Neural progenitor cell (in vitro differentiated cells): ENCODE results near the gene EEF1AKMT3. TPM values are rescaled to one million over a fixed set of nuclear protein-coding genes. Genes with fewer than 3 reads are reported as not detected.
A peak's percentile ranks its signal among the peaks of the same experiment; 100 is the strongest.

Source experiments
- DNase-seq: peaks from one replicate; pipeline ENCODE4 v3.0.0-alpha.2; 2016; ENCODE audit warnings: low spot score
- H2AFZ ChIP-seq: fragments of 200-600 bp; sonication (generic); replicated peaks from 2 replicates; pipeline ENCODE4 v1.6.1; 2016; ENCODE audit warnings: antibody characterized with exemption
- H3F3A ChIP-seq: fragments of 200-600 bp; sonication (generic); 2 replicates; pipeline ENCODE4 v1.6.1; 2016; ENCODE audit warnings: antibody characterized with exemption, low read depth
- H3K27ac ChIP-seq: fragments of 200-600 bp; sonication (generic); 2 replicates; pipeline ENCODE4 v1.5.1; 2016; ENCODE audit warnings: mild to moderate bottlenecking
- H3K27me3 ChIP-seq: fragments of 200-600 bp; sonication (generic); 2 replicates; pipeline ENCODE4 v1.6.1; 2016; ENCODE audit warnings: mild to moderate bottlenecking, moderate library complexity
- H3K36me3 ChIP-seq: fragments of 200-600 bp; sonication (generic); 2 replicates; pipeline ENCODE4 v1.5.1; 2016
- H3K4me1 ChIP-seq: fragments of 200-600 bp; sonication (generic); 2 replicates; pipeline ENCODE4 v1.6.1; 2016; ENCODE audit warnings: mixed run types
- H3K4me2 ChIP-seq: fragments of 200-600 bp; sonication (generic); 2 replicates; pipeline ENCODE4 v1.6.1; 2016
- H3K4me3 ChIP-seq: fragments of 200-600 bp; sonication (generic); 2 replicates; pipeline ENCODE4 v1.5.1; 2016
- H3K79me2 ChIP-seq: fragments of 200-600 bp; sonication (generic); 2 replicates; pipeline ENCODE4 v1.6.1; 2016; ENCODE audit warnings: low read depth
- H3K9ac ChIP-seq: fragments of 200-600 bp; sonication (generic); 2 replicates; pipeline ENCODE4 v1.6.1; 2016
- H3K9me3 ChIP-seq: fragments of 200-600 bp; sonication (generic); 2 replicates; pipeline ENCODE4 v1.5.1; 2016; ENCODE audit warnings: low read depth
- H4K20me1 ChIP-seq: fragments of 200-600 bp; sonication (generic); 2 replicates; pipeline ENCODE4 v1.6.1; 2016; ENCODE audit warnings: low read depth
- H3K27ac Mint-ChIP-seq: 3 replicates; pipeline ENCODE4 v1.8.0; 2021; ENCODE audit warnings: mixed read lengths
- H3K27me3 Mint-ChIP-seq: 2 replicates; pipeline ENCODE4 v1.8.0; 2022; ENCODE audit warnings: low read depth, mild to moderate bottlenecking, inconsistent platforms, moderate library complexity, mixed read lengths; ENCODE audit not compliant: insufficient read depth
- H3K36me3 Mint-ChIP-seq: 3 replicates; pipeline ENCODE4 v1.8.0; 2021; ENCODE audit warnings: mixed read lengths
- H3K4me1 Mint-ChIP-seq: 3 replicates; pipeline ENCODE4 v1.8.0; 2021; ENCODE audit warnings: mixed read lengths
- H3K4me3 Mint-ChIP-seq: 3 replicates; pipeline ENCODE4 v1.8.0; 2021; ENCODE audit warnings: mild to moderate bottlenecking, moderate library complexity, mixed read lengths
- H3K9me3 Mint-ChIP-seq: 3 replicates; pipeline ENCODE4 v1.8.0; 2020; ENCODE audit warnings: mixed read lengths
- CTCF ChIP-seq: fragments of 200-600 bp; sonication (generic); IDR thresholded peaks from 2 replicates; pipeline ENCODE4 v1.5.1; 2017; ENCODE audit warnings: antibody characterized with exemption, mild to moderate bottlenecking
- EZH2 ChIP-seq: fragments of 200-600 bp; sonication (generic); IDR thresholded peaks from 2 replicates; pipeline ENCODE4 v1.6.1; 2017; ENCODE audit warnings: antibody characterized with exemption, mild to moderate bottlenecking, moderate library complexity
- EZH2phosphoT487 ChIP-seq: fragments of 200-600 bp; sonication (generic); IDR thresholded peaks from 2 replicates; pipeline ENCODE4 v1.6.1; 2017; ENCODE audit warnings: antibody characterized with exemption
- total RNA-seq: library from RNA; depleted of rRNA; stranded (reverse); fragments of >200 nt; gene quantifications from 2 replicates; pipeline ENCODE4 v1.2.3, GENCODE V29; 2015; ENCODE audit warnings: low replicate concordance

The EEF1AKMT3 gene
- total RNA-seq = 2.1 and 4.8 TPM in 2 replicates

DNA sequence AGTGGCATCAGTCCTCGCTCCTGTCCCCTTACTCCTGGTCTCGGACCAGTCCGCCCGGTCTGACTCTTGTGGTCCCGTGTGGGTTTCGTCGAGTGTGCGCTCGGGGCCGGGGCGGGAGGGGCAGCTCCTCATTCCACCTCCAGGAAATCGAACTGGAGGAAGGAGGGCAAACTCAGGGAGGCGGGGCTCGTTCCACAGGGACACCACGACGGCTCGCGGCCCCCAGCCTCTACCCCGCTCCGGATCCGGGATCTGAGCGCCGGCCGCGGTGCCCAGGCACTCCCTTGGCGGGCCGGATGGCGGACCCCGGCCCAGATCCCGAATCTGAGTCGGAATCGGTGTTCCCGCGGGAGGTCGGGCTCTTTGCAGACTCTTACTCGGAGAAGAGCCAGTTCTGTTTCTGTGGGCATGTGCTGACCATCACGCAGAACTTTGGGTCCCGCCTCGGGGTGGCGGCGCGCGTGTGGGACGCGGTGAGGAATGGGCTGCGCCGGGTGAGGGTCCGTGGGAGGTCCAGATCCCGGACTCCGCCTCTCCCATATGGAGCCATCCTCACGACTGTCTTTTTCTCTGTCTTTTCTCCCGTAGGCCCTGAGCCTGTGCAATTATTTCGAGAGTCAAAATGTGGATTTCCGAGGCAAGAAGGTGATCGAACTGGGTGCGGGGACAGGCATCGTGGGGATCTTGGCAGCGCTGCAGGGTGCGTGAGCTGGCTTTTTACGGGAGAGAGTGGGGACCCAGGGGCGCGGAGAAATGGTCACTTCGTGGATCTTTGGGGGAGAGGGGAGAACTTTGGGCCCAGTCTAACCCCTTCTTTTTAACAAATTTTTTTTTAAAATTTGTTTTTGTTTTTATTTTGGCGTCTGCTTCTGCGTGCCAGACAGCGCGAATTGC, at the start of gene EEF1AKMT3:
EEF1AKMT3 (plus strand) TSS at position 186 of the 894 bp plus-strand sequence; CDS start at position 297, 111 bp downstream.
- Histone ChIP-seq H3K4me2 (peak within 1 kb of the TSS; percentile 95), H3K4me3 (peak within 1 kb of the TSS; percentile 72), H4K20me1 (no peaks in the 10 kb centered on the region), H3K27ac (peak within 1 kb of the TSS; percentile 92), H3F3A (peaks cover 16% of the 10 kb centered on the region), H3K27me3 (peaks cover 14% of the 10 kb centered on the region), H3K9me3 (no peaks in the 10 kb centered on the region), H3K4me1 (peaks cover 1% of the 10 kb centered on the region), H2AFZ (peak within 1 kb of the TSS; percentile 90), H3K36me3 (no peaks in the 10 kb centered on the region), H3K79me2 (peaks cover 8% of the 10 kb centered on the region), H3K9ac (peak within 1 kb of the TSS; percentile 77)
- Mint-ChIP-seq H3K9me3 (peaks cover 2% of the 10 kb centered on the region), H3K27ac (peak within 1 kb of the TSS; percentile 94), H3K4me1 (peaks cover 17% of the 10 kb centered on the region), H3K4me3 (peak within 1 kb of the TSS; percentile 95), H3K27me3 (peaks cover 2% of the 10 kb centered on the region), H3K36me3 (peaks cover 12% of the 10 kb centered on the region)
- TF ChIP-seq CTCF (no peak), EZH2phosphoT487 (peak; percentile 30)
- peak; percentile 71 for DNase-seq

GRCh38 chr12:57722716-57723629, 49.4 kb upstream of the EEF1AKMT3 start:
- H3F3A ChIP-seq = no peaks in the 10 kb centered on the region
- no peaks in the 10 kb centered on the region for H3K36me3 ChIP-seq
- peaks cover 26% of the 10 kb centered on the region for H3K27me3 Mint-ChIP-seq
- H3K36me3 Mint-ChIP-seq = peaks cover 8% of the 10 kb centered on the region
- no peak for DNase-seq
- no peak overlapping the region for H3K4me3 ChIP-seq
- H3K27ac Mint-ChIP-seq = no peak overlapping the region
- peaks cover 3% of the 10 kb centered on the region for H3K4me1 ChIP-seq
- no peak overlapping the region for H3K27ac ChIP-seq
- no peak overlapping the region for H2AFZ ChIP-seq
- peaks cover 5% of the 10 kb centered on the region for H3K9me3 Mint-ChIP-seq
- H3K79me2 ChIP-seq = no peaks in the 10 kb centered on the region
- TF ChIP-seq EZH2 (no peak), EZH2phosphoT487 (no peak), CTCF (no peak)
- no peak overlapping the region for H3K4me2 ChIP-seq
- H3K4me3 Mint-ChIP-seq = no peak overlapping the region
- H3K27me3 ChIP-seq = peaks cover 54% of the 10 kb centered on the region
- H3K4me1 Mint-ChIP-seq = peaks cover 12% of the 10 kb centered on the region
- H3K9me3 ChIP-seq = no peaks in the 10 kb centered on the region
- peaks cover 14% of the 10 kb centered on the region for H4K20me1 ChIP-seq
- H3K9ac ChIP-seq = no peak overlapping the region

DNA sequence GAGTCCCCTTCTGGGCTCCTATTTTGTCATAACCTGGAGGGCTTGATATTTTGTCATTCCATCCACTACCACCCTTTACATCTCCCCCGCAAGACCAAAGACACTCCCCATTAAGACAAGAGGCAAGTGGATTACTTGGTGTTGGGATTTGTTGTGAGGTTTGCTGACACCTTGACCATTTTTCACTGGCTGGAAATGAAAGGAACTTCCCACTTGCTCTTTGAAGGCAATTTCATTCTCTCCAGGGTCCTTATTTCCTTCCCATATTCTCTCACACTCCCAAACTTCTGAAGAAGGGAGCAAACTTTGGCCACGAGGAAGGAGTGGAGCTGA, 48.8 kb upstream of the EEF1AKMT3 start:
- no peak overlapping the region for H3K27ac ChIP-seq
- H3K27me3 Mint-ChIP-seq = peaks cover 30% of the 10 kb centered on the region
- no peaks in the 10 kb centered on the region for H3K79me2 ChIP-seq
- peaks cover 8% of the 10 kb centered on the region for H3K36me3 Mint-ChIP-seq
- H3K27ac Mint-ChIP-seq = no peak overlapping the region
- H3K4me3 ChIP-seq = no peak overlapping the region
- no peak for DNase-seq
- TF ChIP-seq EZH2phosphoT487 (no peak), EZH2 (no peak), CTCF (no peak)
- H4K20me1 ChIP-seq = peaks cover 20% of the 10 kb centered on the region
- peaks cover 60% of the 10 kb centered on the region for H3K27me3 ChIP-seq
- no peak overlapping the region for H2AFZ ChIP-seq
- H3K4me2 ChIP-seq = no peak overlapping the region
- H3K36me3 ChIP-seq = no peaks in the 10 kb centered on the region
- H3K4me3 Mint-ChIP-seq = peak overlapping the region; percentile 24
- H3K4me1 Mint-ChIP-seq = peaks cover 12% of the 10 kb centered on the region
- H3K9me3 Mint-ChIP-seq = peaks cover 5% of the 10 kb centered on the region
- no peaks in the 10 kb centered on the region for H3F3A ChIP-seq
- no peak overlapping the region for H3K9ac ChIP-seq
- H3K9me3 ChIP-seq = no peaks in the 10 kb centered on the region
- peaks cover 3% of the 10 kb centered on the region for H3K4me1 ChIP-seq
